Measurements from ENCODE around the gene CTRB1. TPM values are rescaled to one million over a fixed set of nuclear protein-coding genes. Genes with fewer than 3 reads are reported as not detected.

The CTRB1 gene
- total and polyA plus RNA-seq, 2 experiments from 2014 or later, result not detected

- no peak overlapping the region for H3K4me3 ChIP-seq
- H3K9me2 ChIP-seq (ENCODE audit: insufficient read depth), result no peaks in the 10 kb centered on the region
- TF ChIP-seq EZH2 (IDR thresholded peaks at IDR 0.05; ENCODE audit: insufficient read depth, poor library complexity, severe bottlenecking), result no peak
- TF ChIP-seq EZH2phosphoT487 (IDR thresholded peaks at IDR 0.05; ENCODE audit: insufficient read depth, low read depth), result no peak
- peaks cover 11% of the 10 kb centered on the region for H3K4me1 ChIP-seq (ENCODE audit: insufficient read depth)
- no peak for DNase-seq
- no peaks in the 10 kb centered on the region for H3K27me3 ChIP-seq (replicated peaks; ENCODE audit: insufficient read depth)
- no peak overlapping the region for H3K4me2 ChIP-seq (ENCODE audit: unreplicated experiment)
- 65 to 68% methylated on average over 6 to 7 of the region's 7 CpGs for WGBS, 2 experiments (ENCODE audit: low coverage in 1 of 2, low lambda C conversion rate in 2 of 2, missing lambda C conversion rate in 2 of 2)
- H3K9ac ChIP-seq, result no peak overlapping the region; the same call in 1 of the 2 replicates
- no peak overlapping the region for H2AFZ ChIP-seq
- H4K20me1 ChIP-seq (ENCODE audit: insufficient read depth), result no peaks in the 10 kb centered on the region
- H3K27ac ChIP-seq, result peak overlapping the region; percentile 54; the same call in 1 of the 2 replicates
- H3K36me3 ChIP-seq (ENCODE audit: low read depth), result peaks cover 33% of the 10 kb centered on the region; the same call in 1 of the 2 replicates
- no peaks in the 10 kb centered on the region for H3K9me3 ChIP-seq (ENCODE audit: low read depth)
- in situ Hi-C loops (cut with MboI), result no loop called here
- H3K79me2 ChIP-seq (ENCODE audit: insufficient read depth), result peaks cover 91% of the 10 kb centered on the region
- 0 out of 2 replicates have a peak, but pooled peaks cover 10% of the 10 kb centered on the region for H3F3A ChIP-seq (ENCODE audit: insufficient read depth)
These were observed 14.8 kb downstream of the CTRB1 start for GRCh38 chr16:75233611-75233938.

DNA sequence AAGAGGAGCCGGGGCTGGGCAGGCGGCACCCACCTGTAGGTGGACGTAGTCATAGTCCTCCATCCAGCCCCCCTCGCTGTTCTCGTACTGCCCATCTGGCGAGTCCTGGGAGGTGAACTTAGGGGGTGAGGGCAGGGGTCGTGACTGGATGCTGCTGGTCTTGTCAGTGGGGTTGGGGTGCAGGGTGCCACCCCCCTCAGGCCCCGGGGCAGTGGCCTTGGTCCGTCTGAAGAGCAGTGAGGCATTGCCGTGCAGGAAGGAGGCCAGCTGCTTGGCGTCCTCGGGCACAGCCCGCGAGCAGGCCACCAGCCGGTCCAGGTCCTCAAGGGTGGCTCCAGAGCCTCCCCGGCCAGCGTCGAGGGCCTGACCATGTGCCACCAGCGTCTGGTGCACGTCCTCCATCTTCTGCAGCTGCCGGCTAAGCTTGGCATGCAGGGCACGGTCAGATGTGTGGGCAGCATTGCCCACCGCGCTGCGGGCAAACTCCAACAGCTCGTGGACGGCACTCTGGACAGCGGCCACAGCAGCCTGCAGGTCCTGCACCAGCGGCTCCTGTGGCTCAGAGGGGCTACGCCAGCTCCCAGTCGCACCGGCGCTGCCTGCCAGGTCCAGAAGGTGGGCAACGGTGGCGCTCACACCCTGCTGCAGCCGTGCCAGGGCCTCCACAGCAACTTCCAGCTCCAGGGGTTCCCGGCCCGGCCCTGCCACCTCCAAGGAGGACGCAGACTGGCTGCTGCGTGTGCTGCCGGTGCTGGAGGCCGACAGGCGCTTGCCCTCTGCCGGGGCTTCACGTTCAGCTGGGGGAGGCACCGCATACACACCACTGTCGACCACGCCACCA is 16.3 kb downstream of the CTRB1 start:
- peaks cover 25% of the 10 kb centered on the region for H3K4me1 ChIP-seq (ENCODE audit: insufficient read depth)
- H3K9me3 ChIP-seq (ENCODE audit: low read depth), result no peaks in the 10 kb centered on the region
- no peaks in the 10 kb centered on the region for H3K27me3 ChIP-seq (replicated peaks; ENCODE audit: insufficient read depth)
- no peaks in the 10 kb centered on the region for H4K20me1 ChIP-seq (ENCODE audit: insufficient read depth)
- DNase-seq, result no peak
- in situ Hi-C loops (cut with MboI), result no loop called here
- H3K4me2 ChIP-seq (ENCODE audit: unreplicated experiment), result no peak overlapping the region
- 82 to 86% methylated on average over 40 to 48 of the region's 48 CpGs for WGBS, 2 experiments (ENCODE audit: low coverage in 1 of 2, low lambda C conversion rate in 2 of 2, missing lambda C conversion rate in 2 of 2)
- H3K27ac ChIP-seq, result peak overlapping the region; percentile 54
- H3F3A ChIP-seq (ENCODE audit: insufficient read depth), result peaks cover 18% of the 10 kb centered on the region; the same call in 1 of the 2 replicates
- H3K4me3 ChIP-seq, result no peak overlapping the region
- TF ChIP-seq EZH2phosphoT487 (IDR thresholded peaks at IDR 0.05; ENCODE audit: insufficient read depth, low read depth), result no peak
- no peak for TF ChIP-seq EZH2 (IDR thresholded peaks at IDR 0.05; ENCODE audit: insufficient read depth, poor library complexity, severe bottlenecking)
- H3K9me2 ChIP-seq (ENCODE audit: insufficient read depth), result no peaks in the 10 kb centered on the region
- peak overlapping the region; percentile 44; the same call in 1 of the 2 replicates for H3K9ac ChIP-seq
- H2AFZ ChIP-seq, result no peak overlapping the region
- peaks cover 97% of the 10 kb centered on the region for H3K79me2 ChIP-seq (ENCODE audit: insufficient read depth)
- peaks cover 23% of the 10 kb centered on the region; the same call in 1 of the 2 replicates for H3K36me3 ChIP-seq (ENCODE audit: low read depth)

DNA sequence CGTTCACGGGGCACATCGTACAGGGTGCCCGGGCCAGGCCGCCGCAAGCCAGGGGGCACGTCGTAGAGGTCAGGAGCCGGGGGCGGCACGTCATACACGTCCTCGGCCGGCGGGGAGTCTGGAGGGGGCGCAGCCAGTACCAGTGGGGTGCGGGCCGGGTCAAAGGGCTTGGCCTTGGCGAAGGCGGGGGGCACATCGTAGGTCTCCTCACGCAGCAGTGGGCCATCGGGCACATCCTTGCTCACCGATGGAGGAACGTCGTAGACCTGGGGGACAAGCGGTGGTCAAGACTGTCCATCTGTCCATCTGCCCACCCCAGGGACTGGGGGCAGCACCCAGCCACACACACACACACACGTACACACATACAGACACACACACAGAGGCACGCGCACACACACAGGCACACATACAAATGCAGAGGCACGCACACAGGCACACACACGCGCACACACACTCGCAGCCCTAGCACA is 17.0 kb downstream of the CTRB1 start:
- Histone ChIP-seq H4K20me1 (ENCODE audit: insufficient read depth) (no peaks in the 10 kb centered on the region), H3K4me3 (no peak overlapping the region), H3K4me2 (ENCODE audit: unreplicated experiment) (no peak overlapping the region), H3K36me3 (ENCODE audit: low read depth) (peaks cover 23% of the 10 kb centered on the region; the same call in 1 of the 2 replicates), H3F3A (ENCODE audit: insufficient read depth) (peaks cover 23% of the 10 kb centered on the region; the same call in 1 of the 2 replicates), H3K79me2 (ENCODE audit: insufficient read depth) (peaks cover 97% of the 10 kb centered on the region), H3K9ac (no peak overlapping the region), H3K27me3 (replicated peaks; ENCODE audit: insufficient read depth) (no peaks in the 10 kb centered on the region), H3K9me3 (ENCODE audit: low read depth) (no peaks in the 10 kb centered on the region), H3K9me2 (ENCODE audit: insufficient read depth) (no peaks in the 10 kb centered on the region), H2AFZ (no peak overlapping the region), H3K27ac (no peak overlapping the region), H3K4me1 (ENCODE audit: insufficient read depth) (peaks cover 27% of the 10 kb centered on the region)
- in situ Hi-C loops (cut with MboI), result no loop called here
- 96 to 99% methylated on average over 30 to 34 of the region's 34 CpGs for WGBS, 2 experiments (ENCODE audit: low coverage in 1 of 2, low lambda C conversion rate in 2 of 2, missing lambda C conversion rate in 2 of 2)
- DNase-seq, result no peak
- TF ChIP-seq EZH2phosphoT487 (IDR thresholded peaks at IDR 0.05; ENCODE audit: insufficient read depth, low read depth) (no peak), EZH2 (IDR thresholded peaks at IDR 0.05; ENCODE audit: insufficient read depth, poor library complexity, severe bottlenecking) (no peak)

DNA sequence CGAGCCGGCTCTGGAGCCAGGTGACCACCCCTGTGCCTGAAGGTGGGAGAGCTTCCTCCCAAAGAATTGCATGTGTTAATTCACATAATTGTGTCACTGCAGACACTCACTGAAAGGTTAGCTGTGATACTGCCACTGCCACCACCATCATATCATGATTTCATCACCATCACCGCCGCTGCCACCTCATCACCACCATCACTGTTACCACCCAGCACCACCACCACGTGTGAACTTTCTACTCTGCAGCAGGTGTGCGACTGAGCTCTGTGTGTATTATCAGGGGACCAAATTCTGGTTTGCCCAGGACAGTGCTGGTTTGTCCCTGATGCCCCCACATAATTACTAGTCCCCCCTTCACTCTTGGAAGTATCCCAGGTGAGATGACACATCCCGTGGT is 17.4 kb downstream of the CTRB1 start:
- no peaks in the 10 kb centered on the region for H3K27me3 ChIP-seq (replicated peaks; ENCODE audit: insufficient read depth)
- TF ChIP-seq EZH2 (IDR thresholded peaks at IDR 0.05; ENCODE audit: insufficient read depth, poor library complexity, severe bottlenecking) (no peak), EZH2phosphoT487 (IDR thresholded peaks at IDR 0.05; ENCODE audit: insufficient read depth, low read depth) (no peak)
- no peak overlapping the region for H3K27ac ChIP-seq
- H3K36me3 ChIP-seq (ENCODE audit: low read depth), result peaks cover 23% of the 10 kb centered on the region; the same call in 1 of the 2 replicates
- H3K79me2 ChIP-seq (ENCODE audit: insufficient read depth), result peaks cover 98% of the 10 kb centered on the region
- H2AFZ ChIP-seq, result no peak overlapping the region
- no peaks in the 10 kb centered on the region for H3K9me2 ChIP-seq (ENCODE audit: insufficient read depth)
- H3K4me2 ChIP-seq (ENCODE audit: unreplicated experiment), result no peak overlapping the region
- 89 to 94% methylated on average over 7 of the region's 7 CpGs for WGBS, 2 experiments (ENCODE audit: low coverage in 1 of 2, low lambda C conversion rate in 2 of 2, missing lambda C conversion rate in 2 of 2)
- no peaks in the 10 kb centered on the region for H4K20me1 ChIP-seq (ENCODE audit: insufficient read depth)
- peaks cover 27% of the 10 kb centered on the region for H3K4me1 ChIP-seq (ENCODE audit: insufficient read depth)
- DNase-seq, result no peak
- no peaks in the 10 kb centered on the region for H3K9me3 ChIP-seq (ENCODE audit: low read depth)
- H3K9ac ChIP-seq, result no peak overlapping the region
- in situ Hi-C loops (cut with MboI), result no loop called here
- H3K4me3 ChIP-seq, result no peak overlapping the region
- peaks cover 23% of the 10 kb centered on the region; the same call in 1 of the 2 replicates for H3F3A ChIP-seq (ENCODE audit: insufficient read depth)

Data from GM23248 (cell line).